SK-N-MC (cell line): ENCODE results near the gene TAS2R16.

Source experiments
- EZH2 ChIP-seq: fragments of 200-600 bp; sonication (generic); IDR thresholded peaks from one replicate; pipeline ENCODE4 v1.6.1; 2017; ENCODE audit warnings: antibody characterized with exemption
- POLR2AphosphoS5 ChIP-seq: IDR thresholded peaks from 2 replicates; pipeline ENCODE4 v1.6.1; 2012; ENCODE audit warnings: mild to moderate bottlenecking, low read depth, low read length, borderline replicate concordance

DNA sequence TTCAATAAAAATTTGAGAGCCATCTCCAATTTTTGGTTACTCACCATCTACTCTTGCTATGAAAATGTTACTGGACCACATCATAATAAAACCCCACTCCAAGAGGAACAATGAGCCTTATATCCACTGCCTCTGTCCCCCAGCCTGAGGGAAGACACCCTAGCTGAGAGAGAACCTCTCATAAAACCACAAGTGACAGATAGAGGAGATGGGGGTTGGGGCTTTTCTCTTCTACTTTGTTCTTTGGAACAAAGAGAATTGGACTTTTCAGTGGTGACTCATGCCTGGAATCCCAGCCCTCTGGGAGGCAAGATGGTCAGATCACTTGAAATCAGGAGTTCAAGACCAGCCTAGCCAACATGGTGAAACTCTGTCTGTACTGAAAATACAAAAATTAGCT is 27.6 kb upstream of the TAS2R16 start:
- TF ChIP-seq POLR2AphosphoS5: no peak
- no peak for TF ChIP-seq EZH2
